HG03039 (cell line): ENCODE data around the gene HOXB5.

Source experiments
- ATAC-seq: cut with Tn5 transposase; IDR thresholded peaks from one replicate; pipeline ENCODE4 v1.9.1; 2021; ENCODE audit warnings: mild to moderate bottlenecking, moderate library complexity; ENCODE audit not compliant: unreplicated experiment

Gene HOXB5

GRCh38 chr17:48617471-48618255 is 24.1 kb upstream of the HOXB5 start:
- no peak for ATAC-seq

- no peak for ATAC-seq
These were observed 23.3 kb upstream of the HOXB5 start for GRCh38 chr17:48616717-48617470.

GRCh38 chr17:48615963-48616716 is 22.6 kb upstream of the HOXB5 start:
- no peak for ATAC-seq

GRCh38 chr17:48615047-48615962 is 21.7 kb upstream of the HOXB5 start, which contains the start of gene HOXB8:
Gene HOXB8 (minus strand): TSS chr17:48615292. CDS start chr17:48614704, 588 bp downstream.
- no peak for ATAC-seq

GRCh38 chr17:48613862-48614694 is 20.5 kb upstream of the HOXB5 start:
- ATAC-seq, result no peak

GRCh38 chr17:48612854-48613691 is 19.5 kb upstream of the HOXB5 start:
- no peak for ATAC-seq

- no peak for ATAC-seq
These were observed 18.9 kb upstream of the HOXB5 start for GRCh38 chr17:48612456-48612853.

GRCh38 chr17:48611681-48612455 is 18.3 kb upstream of the HOXB5 start:
- no peak for ATAC-seq

GRCh38 chr17:48611213-48611612 is 17.6 kb upstream of the HOXB5 start:
- no peak for ATAC-seq

- no peak for ATAC-seq
These were observed 17.0 kb upstream of the HOXB5 start, which contains the start of gene HOXB7 for GRCh38 chr17:48610282-48611211. Gene HOXB7 (minus strand): TSS chr17:48611017. CDS start chr17:48610918, 99 bp downstream.

GRCh38 chr17:48609759-48610281 is 16.2 kb upstream of the HOXB5 start:
- no peak for ATAC-seq

GRCh38 chr17:48609033-48609432 is 15.5 kb upstream of the HOXB5 start:
- ATAC-seq, result no peak

GRCh38 chr17:48608494-48608834 is 14.9 kb upstream of the HOXB5 start:
- no peak for ATAC-seq

GRCh38 chr17:48606892-48607614 is 13.5 kb upstream of the HOXB5 start:
- ATAC-seq, result no peak

GRCh38 chr17:48605991-48606891 is 12.7 kb upstream of the HOXB5 start:
- no peak for ATAC-seq
